ENCODE results near the gene SORCS1.

SORCS1 gene

DNA sequence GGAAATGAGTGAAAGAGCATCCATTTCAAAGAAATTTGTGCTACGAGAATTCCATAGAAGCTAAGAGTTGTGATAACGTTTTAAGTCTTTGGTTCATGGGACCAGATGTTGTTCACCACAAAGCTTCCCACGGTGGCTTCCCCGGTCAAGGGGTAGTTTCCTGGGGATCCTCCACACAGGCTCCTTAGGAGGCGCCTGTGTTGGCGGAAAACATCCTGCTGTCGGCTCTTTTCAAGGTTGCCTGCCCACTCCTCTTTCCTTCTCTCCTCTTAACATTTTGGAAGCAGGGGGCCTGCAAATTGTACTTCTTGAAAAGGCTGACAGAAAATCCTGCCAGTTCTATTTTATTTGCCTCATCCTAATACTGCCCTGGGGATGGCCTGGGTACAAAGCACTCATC lies 398.6 kb downstream of the SORCS1 start:
- TF ChIP-seq, protein P1, sequence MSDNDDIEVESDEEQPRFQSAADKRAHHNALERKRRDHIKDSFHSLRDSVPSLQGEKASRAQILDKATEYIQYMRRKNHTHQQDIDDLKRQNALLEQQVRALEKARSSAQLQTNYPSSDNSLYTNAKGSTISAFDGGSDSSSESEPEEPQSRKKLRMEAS (IDR thresholded peaks at IDR 0.05; ENCODE audit: low read depth, low read length) = no peak
- TF ChIP-seq, protein P2, sequence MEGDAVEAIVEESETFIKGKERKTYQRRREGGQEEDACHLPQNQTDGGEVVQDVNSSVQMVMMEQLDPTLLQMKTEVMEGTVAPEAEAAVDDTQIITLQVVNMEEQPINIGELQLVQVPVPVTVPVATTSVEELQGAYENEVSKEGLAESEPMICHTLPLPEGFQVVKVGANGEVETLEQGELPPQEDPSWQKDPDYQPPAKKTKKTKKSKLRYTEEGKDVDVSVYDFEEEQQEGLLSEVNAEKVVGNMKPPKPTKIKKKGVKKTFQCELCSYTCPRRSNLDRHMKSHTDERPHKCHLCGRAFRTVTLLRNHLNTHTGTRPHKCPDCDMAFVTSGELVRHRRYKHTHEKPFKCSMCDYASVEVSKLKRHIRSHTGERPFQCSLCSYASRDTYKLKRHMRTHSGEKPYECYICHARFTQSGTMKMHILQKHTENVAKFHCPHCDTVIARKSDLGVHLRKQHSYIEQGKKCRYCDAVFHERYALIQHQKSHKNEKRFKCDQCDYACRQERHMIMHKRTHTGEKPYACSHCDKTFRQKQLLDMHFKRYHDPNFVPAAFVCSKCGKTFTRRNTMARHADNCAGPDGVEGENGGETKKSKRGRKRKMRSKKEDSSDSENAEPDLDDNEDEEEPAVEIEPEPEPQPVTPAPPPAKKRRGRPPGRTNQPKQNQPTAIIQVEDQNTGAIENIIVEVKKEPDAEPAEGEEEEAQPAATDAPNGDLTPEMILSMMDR (IDR thresholded peaks at IDR 0.05; ENCODE audit: low read depth, low read length) = no peak
- no peak overlapping the region for H3K4me3 ChIP-seq (ENCODE audit: low read depth, low read length)
- DNase-seq (ENCODE audit: low read depth) = no peak

DNA sequence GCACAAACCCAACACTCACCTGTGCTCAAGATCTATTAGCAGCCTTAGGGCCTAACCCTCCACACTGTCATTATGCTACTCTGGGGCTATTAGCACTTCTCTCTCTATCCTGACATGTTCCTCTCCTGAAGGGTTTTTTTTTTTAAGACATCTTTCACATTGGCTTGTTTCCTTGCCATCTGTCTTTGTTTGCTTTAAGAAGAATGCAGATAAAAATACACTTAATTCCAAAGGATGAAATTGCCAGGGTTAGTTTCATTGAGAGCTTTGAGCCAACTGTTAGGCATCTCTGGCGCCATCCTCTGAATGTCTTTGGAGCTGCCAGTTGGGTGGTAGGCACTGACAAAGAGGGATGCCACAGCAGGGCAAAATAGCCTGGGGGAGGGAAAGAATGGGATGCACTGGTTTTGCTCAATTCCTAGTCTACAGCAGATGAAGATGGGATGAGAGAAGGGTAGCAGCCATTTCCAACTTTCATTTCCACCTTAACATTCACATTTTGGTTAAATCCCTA lies 399.2 kb downstream of the SORCS1 start:
- TF ChIP-seq, protein P1 (IDR thresholded peaks at IDR 0.05; ENCODE audit: low read depth, low read length) = no peak
- TF ChIP-seq, protein P2 (IDR thresholded peaks at IDR 0.05; ENCODE audit: low read depth, low read length) = no peak
- no peak for TF ChIP-seq MYC (IDR thresholded peaks at IDR 0.05; ENCODE audit: low read depth, low read length)
- TF ChIP-seq POLR2A (IDR thresholded peaks at IDR 0.05; ENCODE audit: extremely low read depth, insufficient read length) = no peak
- DNase-seq (ENCODE audit: low read depth) = no peak
- H3K4me3 ChIP-seq (ENCODE audit: low read depth, low read length) = no peak overlapping the region

DNA sequence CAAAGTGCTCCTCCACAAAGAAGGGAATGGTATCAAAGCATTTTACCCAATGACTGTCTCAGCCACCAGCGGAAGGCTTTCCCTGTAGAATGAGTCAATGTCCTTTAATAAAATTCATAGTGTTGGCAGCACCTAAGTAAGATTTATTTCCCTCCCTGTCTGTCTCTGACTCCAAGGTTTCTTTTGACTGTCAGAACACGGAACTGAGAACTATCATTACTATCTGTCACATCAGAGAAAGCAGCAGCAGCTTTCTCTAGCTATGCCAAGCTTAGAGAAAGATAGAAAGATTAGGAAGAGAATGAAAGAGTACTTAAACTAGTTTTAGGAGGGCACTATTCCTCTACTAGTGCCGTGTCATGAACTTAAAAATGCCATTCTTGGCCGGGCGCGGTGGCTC lies 400.1 kb downstream of the SORCS1 start:
- DNase-seq (ENCODE audit: low read depth) = no peak
- H3K4me3 ChIP-seq (ENCODE audit: low read depth, low read length) = no peak overlapping the region
- TF ChIP-seq MYC (IDR thresholded peaks at IDR 0.05; ENCODE audit: low read depth, low read length) (no peak), POLR2A (IDR thresholded peaks at IDR 0.05; ENCODE audit: extremely low read depth, insufficient read length) (no peak)
- TF ChIP-seq, protein P1 (IDR thresholded peaks at IDR 0.05; ENCODE audit: low read depth, low read length) = no peak
- TF ChIP-seq, protein P2 (IDR thresholded peaks at IDR 0.05; ENCODE audit: low read depth, low read length) = no peak

DNA sequence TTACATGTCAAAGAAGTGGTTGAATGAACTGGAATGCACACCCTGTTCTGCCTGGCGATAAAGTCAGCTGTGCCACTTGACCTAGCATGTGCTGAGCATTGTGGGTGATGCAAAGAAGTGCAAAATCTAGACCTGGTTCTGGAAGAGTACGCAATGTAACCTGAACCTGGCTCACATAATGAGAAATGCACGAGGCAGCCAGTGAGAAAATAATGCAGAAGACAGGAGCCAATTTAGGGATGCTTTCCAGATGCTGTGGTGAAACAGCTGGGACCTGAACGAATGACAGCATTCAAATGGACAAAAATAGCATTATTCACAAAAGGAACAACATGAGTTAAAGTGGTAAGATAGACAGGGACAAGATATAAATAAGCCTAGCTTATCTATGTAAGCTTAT lies 402.6 kb downstream of the SORCS1 start:
- DNase-seq (ENCODE audit: low read depth) = no peak
- H3K4me3 ChIP-seq (ENCODE audit: low read depth, low read length) = no peak overlapping the region
- TF ChIP-seq, protein P1 (IDR thresholded peaks at IDR 0.05; ENCODE audit: low read depth, low read length) = no peak
- TF ChIP-seq, protein P2 (IDR thresholded peaks at IDR 0.05; ENCODE audit: low read depth, low read length) = no peak

DNA sequence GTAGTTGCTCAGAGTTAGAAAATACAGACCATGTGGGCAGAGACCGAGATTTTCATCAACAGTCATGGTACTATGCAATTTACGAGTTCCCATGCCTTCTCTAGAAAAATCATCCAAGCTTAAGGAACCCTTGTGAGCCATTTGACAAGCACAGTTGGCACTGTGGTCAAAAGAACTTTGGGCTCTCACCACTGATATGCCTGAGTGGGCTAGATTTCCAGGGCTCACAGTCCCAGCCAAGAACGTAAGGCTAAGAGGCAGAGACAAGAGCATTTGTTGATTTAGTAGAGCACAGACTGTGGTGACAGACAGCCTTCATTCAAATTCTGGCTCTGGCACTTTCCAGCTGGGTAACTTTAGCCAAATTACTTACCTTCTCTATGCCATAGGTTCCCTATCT lies 407.0 kb downstream of the SORCS1 start:
- no peak for DNase-seq (ENCODE audit: low read depth)
- H3K4me3 ChIP-seq (ENCODE audit: low read depth, low read length) = no peak overlapping the region
- TF ChIP-seq MYC (IDR thresholded peaks at IDR 0.05; ENCODE audit: low read depth, low read length) = no peak
- TF ChIP-seq, protein P1 (IDR thresholded peaks at IDR 0.05; ENCODE audit: low read depth, low read length) = no peak

DNA sequence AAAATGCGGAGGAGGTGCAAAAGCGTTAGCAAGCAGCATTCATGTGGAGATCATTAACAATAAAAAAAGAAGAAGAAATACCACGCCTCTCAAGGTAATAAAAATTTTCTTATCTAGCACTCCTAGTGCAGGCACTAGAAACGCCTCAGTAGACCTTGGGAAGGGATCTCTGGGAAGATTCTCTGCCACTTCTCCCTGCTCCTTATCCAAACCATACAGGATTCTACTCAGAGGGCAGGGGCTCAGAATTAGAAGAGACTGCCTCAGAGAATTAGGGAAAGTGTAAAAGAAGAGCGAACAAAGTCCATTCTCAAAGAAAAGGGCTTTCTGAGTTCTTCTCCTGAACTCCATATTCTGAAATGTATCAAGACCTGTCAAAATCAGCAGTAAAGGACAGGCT lies 413.4 kb downstream of the SORCS1 start:
- no peak for DNase-seq (ENCODE audit: low read depth)
- TF ChIP-seq MYC (IDR thresholded peaks at IDR 0.05; ENCODE audit: low read depth, low read length) (no peak), POLR2A (IDR thresholded peaks at IDR 0.05; ENCODE audit: extremely low read depth, insufficient read length) (no peak)
- TF ChIP-seq, protein P2 (IDR thresholded peaks at IDR 0.05; ENCODE audit: low read depth, low read length) = no peak
- TF ChIP-seq, protein P1 (IDR thresholded peaks at IDR 0.05; ENCODE audit: low read depth, low read length) = no peak
- no peak overlapping the region for H3K4me3 ChIP-seq (ENCODE audit: low read depth, low read length)

Measured in NB4 (cell line).